Transverse colon (tissue), 4 donors: ENCODE data around the gene PNCK.

Experiments used
- CTCF ChIP-seq, 5 experiments: fragments of 200-600 bp in 3 of 5; fragments of 450-650 bp in 2 of 5; sonication (generic) in 3 of 5; IDR thresholded peaks; 1 replicate in 2 of 5; 2 replicates in 3 of 5; pipeline ENCODE4 v1.5.1; 2016 to 2017; ENCODE audit warnings: antibody characterized with exemption in 5 of 5, inconsistent platforms in 3 of 5, mild to moderate bottlenecking in 2 of 5, moderate library complexity in 1 of 5
- EP300 ChIP-seq: sonication (generic); formaldehyde crosslinking; IDR thresholded peaks from one replicate; pipeline ENCODE4 v1.6.1; 2017; ENCODE audit warnings: antibody characterized with exemption, low read depth
- POLR2A ChIP-seq: fragments of 450-650 bp; IDR thresholded peaks from one replicate; pipeline ENCODE4 v1.6.1; 2016; ENCODE audit warnings: antibody characterized with exemption, mild to moderate bottlenecking, moderate library complexity
- POLR2AphosphoS5 ChIP-seq, 3 donors: sonication (generic); formaldehyde crosslinking; IDR thresholded peaks; one replicate each; pipeline ENCODE4 v1.6.1; 2016; ENCODE audit warnings: antibody characterized with exemption in 3 of 3

- no peak for TF ChIP-seq CTCF (IDR thresholded peaks at IDR 0.05)
- no peak for TF ChIP-seq POLR2A
- TF ChIP-seq POLR2AphosphoS5 (IDR thresholded peaks at IDR 0.05): no peak
- TF ChIP-seq EP300: no peak
Measured at GRCh38 chrX:153692611-153693156, 19.1 kb upstream of the PNCK start.
